Mucosa of stomach (tissue), 1 donor: ENCODE measurements around the gene MAGEH1.
"Not testable (repeated sequence)": the region's sequence is repeated elsewhere in the genome, so short reads cannot be mapped to it uniquely, and the experiment has no call there.

Experiments
- H3K27me3 ChIP-seq: one replicate; pipeline ENCODE4 v1.7.0; 2013; ENCODE audit warnings: mild to moderate bottlenecking, low read length; ENCODE audit not compliant: control insufficient read depth, insufficient read depth
- H3K36me3 ChIP-seq: one replicate; pipeline ENCODE4 v1.7.0; 2013; ENCODE audit warnings: low read length; ENCODE audit not compliant: control insufficient read depth, insufficient read depth
- H3K4me1 ChIP-seq: one replicate; pipeline ENCODE4 v1.7.0; 2013; ENCODE audit warnings: mild to moderate bottlenecking, low read length; ENCODE audit not compliant: control insufficient read depth, insufficient read depth
- H3K4me3 ChIP-seq: one replicate; pipeline ENCODE4 v1.7.0; 2013; ENCODE audit warnings: low read length
- H3K9ac ChIP-seq: one replicate; pipeline ENCODE4 v1.7.0; 2013; ENCODE audit warnings: mild to moderate bottlenecking, low read length, moderate library complexity
- H3K9me3 ChIP-seq: one replicate; pipeline ENCODE4 v1.7.0; 2013; ENCODE audit warnings: mild to moderate bottlenecking, low read length, moderate library complexity; ENCODE audit not compliant: control insufficient read depth
- donor health status: Pancreatic carcinoma.

The MAGEH1 gene

DNA sequence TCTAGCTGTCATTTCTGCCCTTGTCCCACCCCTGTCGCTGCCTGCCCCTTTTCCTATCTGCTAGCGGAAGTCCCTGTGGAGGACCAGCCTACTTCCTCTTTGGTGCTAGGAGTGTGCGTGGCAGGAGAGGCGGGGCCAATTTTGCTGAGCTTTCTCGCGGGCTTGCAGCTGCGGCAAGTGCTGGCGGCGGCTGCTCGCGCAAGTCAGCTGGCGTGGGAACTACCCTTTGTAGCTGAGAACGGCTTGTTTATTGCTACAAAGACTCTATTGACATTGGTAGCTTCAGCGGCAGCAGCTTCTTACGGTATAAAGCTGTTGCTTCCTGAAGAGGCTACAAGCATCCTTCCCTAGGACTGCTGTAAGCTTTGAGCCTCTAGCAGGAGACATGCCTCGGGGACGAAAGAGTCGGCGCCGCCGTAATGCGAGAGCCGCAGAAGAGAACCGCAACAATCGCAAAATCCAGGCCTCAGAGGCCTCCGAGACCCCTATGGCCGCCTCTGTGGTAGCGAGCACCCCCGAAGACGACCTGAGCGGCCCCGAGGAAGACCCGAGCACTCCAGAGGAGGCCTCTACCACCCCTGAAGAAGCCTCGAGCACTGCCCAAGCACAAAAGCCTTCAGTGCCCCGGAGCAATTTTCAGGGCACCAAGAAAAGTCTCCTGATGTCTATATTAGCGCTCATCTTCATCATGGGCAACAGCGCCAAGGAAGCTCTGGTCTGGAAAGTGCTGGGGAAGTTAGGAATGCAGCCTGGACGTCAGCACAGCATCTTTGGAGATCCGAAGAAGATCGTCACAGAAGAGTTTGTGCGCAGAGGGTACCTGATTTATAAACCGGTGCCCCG, at the start of gene MAGEH1:
Gene MAGEH1 (plus strand): TSS at position 138 of the 843 bp plus-strand sequence. CDS start 248 bp downstream, at position 386.
- Histone ChIP-seq H3K4me1 (no peaks in the 10 kb centered on the region), H3K27me3 (no peaks in the 10 kb centered on the region), H3K9ac (peak within 1 kb of the TSS; percentile 68), H3K4me3 (peak within 1 kb of the TSS; percentile 46), H3K9me3 (no peaks in the 10 kb centered on the region), H3K36me3 (no peaks in the 10 kb centered on the region)

DNA sequence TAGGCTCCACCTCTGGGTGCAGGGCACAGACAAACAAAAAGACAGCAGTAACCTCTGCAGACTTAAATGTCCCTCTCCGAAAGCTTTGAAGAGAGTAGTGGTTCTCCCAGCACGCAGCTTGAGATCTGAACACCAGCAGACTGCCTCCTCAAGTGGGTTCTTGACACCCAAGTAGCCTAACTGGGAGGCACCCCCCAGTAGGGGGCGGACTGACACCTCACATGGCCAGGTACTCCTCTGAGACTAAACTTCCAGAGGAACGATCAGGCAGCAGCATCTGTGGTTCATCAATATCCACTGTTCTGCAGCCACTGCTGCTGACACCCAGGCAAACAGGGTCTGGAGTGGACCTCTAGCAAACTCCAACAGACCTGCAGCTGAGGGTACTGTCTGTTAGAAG, 24.8 kb upstream of the MAGEH1 start:
- not testable (repeated sequence) for H3K36me3 ChIP-seq, H3K9me3 ChIP-seq, H3K4me3 ChIP-seq, H3K4me1 ChIP-seq, H3K27me3 ChIP-seq, H3K9ac ChIP-seq

GRCh38 chrX:55443468-55443867, 8.5 kb upstream of the MAGEH1 start:
- H3K9me3 ChIP-seq, H3K4me1 ChIP-seq, H3K9ac ChIP-seq, H3K27me3 ChIP-seq, H3K36me3 ChIP-seq, H3K4me3 ChIP-seq: not testable (repeated sequence)

- Histone ChIP-seq H3K36me3 (no peaks in the 10 kb centered on the region), H3K9ac (no peak overlapping the region), H3K4me3 (no peak overlapping the region), H3K27me3 (no peaks in the 10 kb centered on the region), H3K4me1 (no peaks in the 10 kb centered on the region), H3K9me3 (no peaks in the 10 kb centered on the region)
Measured at GRCh38 chrX:55450259-55450658, 1.7 kb upstream of the MAGEH1 start.

DNA sequence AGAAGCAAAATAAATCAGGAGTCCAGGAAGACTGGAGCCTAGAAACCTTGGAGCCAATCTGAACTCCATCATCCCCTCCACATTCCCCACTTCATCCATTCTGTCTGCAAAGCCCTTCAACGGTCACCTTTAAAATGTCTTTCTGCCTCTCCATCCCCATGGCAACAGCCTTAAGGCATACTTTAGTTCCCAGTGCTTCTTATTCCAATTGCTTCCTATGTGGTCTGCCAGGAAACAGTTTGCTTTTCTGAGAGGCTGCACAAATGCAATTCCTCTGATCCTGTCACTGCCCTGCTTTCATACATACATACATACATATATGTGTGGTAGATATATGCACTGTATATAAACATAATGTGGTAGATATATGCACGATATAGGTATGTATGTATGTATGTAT, 786 bp upstream of the MAGEH1 start:
- Histone ChIP-seq H3K36me3 (no peaks in the 10 kb centered on the region), H3K27me3 (no peaks in the 10 kb centered on the region), H3K9ac (no peak overlapping the region), H3K9me3 (no peaks in the 10 kb centered on the region), H3K4me3 (peak overlapping the region; percentile 46), H3K4me1 (no peaks in the 10 kb centered on the region)

DNA sequence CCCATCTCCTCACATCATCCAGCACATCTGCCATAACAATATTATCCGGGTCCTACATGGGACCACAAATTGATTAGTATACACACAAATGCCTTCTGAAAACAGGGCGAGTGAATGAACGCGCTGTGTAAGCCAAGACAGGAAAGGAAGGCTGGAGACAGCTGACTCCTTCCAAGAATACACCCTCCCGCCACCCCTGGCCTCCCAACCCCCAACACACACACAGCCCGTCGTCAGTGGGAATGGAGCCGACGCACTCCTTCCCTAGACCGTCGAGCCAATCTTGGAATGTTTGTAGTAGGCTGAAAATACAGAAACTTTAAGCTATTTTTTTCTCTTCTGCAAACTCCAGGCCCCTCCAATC, 319 bp upstream of the MAGEH1 start:
- Histone ChIP-seq H3K4me1 (no peaks in the 10 kb centered on the region), H3K36me3 (no peaks in the 10 kb centered on the region), H3K9me3 (no peaks in the 10 kb centered on the region), H3K27me3 (no peaks in the 10 kb centered on the region), H3K9ac (peak overlapping the region; percentile 68), H3K4me3 (peak overlapping the region; percentile 46)

DNA sequence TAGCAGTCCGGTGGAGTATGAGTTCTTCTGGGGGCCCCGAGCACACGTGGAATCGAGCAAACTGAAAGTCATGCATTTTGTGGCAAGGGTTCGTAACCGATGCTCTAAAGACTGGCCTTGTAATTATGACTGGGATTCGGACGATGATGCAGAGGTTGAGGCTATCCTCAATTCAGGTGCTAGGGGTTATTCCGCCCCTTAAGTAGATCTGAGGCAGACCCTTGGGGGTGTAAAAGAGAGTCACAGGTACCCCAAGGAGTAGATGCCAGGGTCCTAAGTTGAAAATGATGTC, 852 bp downstream of the MAGEH1 start:
- Histone ChIP-seq H3K9me3 (no peaks in the 10 kb centered on the region), H3K9ac (peak overlapping the region; percentile 68), H3K4me1 (no peaks in the 10 kb centered on the region), H3K36me3 (no peaks in the 10 kb centered on the region), H3K4me3 (no peak overlapping the region), H3K27me3 (no peaks in the 10 kb centered on the region)

- not testable (repeated sequence) for H3K36me3 ChIP-seq, H3K9ac ChIP-seq, H3K4me1 ChIP-seq, H3K27me3 ChIP-seq, H3K9me3 ChIP-seq, H3K4me3 ChIP-seq
Measured at GRCh38 chrX:55455708-55456107, 3.8 kb downstream of the MAGEH1 start.

- H3K36me3 ChIP-seq, H3K9me3 ChIP-seq, H3K9ac ChIP-seq, H3K4me3 ChIP-seq, H3K4me1 ChIP-seq, H3K27me3 ChIP-seq: not testable (repeated sequence)
Measured at GRCh38 chrX:55459426-55459825, 7.5 kb downstream of the MAGEH1 start.

DNA sequence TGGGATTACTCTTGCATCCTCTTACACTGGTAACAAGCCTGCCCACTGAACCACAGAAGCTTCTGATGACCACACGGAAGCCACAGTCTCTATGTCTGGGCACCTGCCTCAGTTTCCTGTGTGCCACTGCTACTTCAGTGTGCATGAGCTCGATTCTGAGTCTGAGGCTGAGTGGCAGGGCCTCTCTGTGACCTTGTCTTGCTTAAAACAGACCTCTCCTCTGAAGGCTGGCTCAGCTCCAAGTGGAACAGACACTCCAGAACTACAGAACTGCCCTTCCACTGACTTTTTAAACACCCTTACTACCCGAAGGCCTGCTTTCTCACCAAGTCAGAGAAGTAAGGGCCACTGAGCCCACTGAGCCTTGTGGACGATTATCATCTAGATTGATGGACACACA, 8.0 kb downstream of the MAGEH1 start:
- not testable (repeated sequence) for H3K9ac ChIP-seq, H3K36me3 ChIP-seq, H3K9me3 ChIP-seq, H3K4me3 ChIP-seq, H3K27me3 ChIP-seq, H3K4me1 ChIP-seq

DNA sequence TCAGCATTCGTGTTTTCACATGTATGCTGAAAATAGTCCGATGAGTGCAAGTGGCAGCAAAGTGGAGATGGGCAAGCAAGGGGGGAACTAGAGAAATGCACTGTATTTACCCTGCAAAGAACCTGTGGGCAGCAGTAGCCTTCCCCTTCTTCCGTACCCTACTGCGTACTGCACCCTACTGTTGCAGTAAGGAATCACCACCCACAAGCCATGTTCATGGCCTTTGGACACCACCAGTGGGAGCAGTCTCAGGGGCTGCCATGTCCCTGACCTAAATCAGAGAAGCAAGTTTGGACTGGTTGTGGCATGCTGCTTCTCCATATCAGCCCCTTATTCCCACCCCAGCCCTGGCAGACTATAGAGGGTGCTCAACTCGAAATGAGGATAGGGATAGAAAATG, 12.1 kb downstream of the MAGEH1 start:
- H3K4me3 ChIP-seq, H3K9ac ChIP-seq, H3K4me1 ChIP-seq, H3K27me3 ChIP-seq, H3K36me3 ChIP-seq, H3K9me3 ChIP-seq: not testable (repeated sequence)

DNA sequence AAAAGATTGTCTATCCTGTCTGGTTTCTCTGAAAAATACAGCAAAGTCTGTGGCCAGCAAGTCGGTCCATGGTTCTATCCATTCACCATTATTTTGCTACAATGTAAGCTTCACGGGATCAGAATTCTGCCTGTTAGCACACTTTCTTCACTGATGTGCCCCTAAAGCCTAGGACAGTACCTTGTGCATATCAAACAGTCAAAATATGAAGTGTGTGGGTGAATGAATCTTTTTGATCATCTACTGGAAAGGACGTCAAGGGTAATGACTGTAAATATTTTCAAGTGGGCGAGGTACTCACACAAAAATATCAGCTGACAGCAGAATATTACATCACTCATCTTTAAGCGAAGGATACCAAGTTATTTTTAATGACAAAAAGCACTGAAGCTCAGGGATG, 13.2 kb downstream of the MAGEH1 start:
- not testable (repeated sequence) for H3K27me3 ChIP-seq, H3K4me1 ChIP-seq, H3K36me3 ChIP-seq, H3K9ac ChIP-seq, H3K4me3 ChIP-seq, H3K9me3 ChIP-seq

DNA sequence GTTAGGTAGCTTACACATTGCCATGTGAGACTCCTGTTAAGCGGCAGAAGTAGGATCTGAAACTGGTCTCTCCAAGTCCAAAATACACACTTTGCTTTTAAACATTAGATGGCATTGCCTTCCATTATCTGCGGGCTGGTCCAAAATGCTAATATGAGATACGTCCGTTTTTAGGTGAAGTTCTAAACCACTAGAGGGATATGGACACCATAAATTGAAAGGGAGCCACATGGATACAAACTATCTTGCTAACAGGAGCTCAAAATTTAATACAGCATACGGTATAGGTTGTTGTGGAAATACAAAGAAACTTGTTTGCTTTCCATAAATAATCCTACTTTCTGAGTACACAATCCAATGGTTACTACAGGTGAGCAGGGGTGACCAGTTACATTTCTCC, 13.9 kb downstream of the MAGEH1 start:
- not testable (repeated sequence) for H3K27me3 ChIP-seq, H3K9me3 ChIP-seq, H3K36me3 ChIP-seq, H3K4me3 ChIP-seq, H3K4me1 ChIP-seq, H3K9ac ChIP-seq
